MCF 10A (cell line): ENCODE results near the gene KRTAP12-3. TPM values are rescaled to one million over a fixed set of nuclear protein-coding genes. Genes with fewer than 3 reads are reported as not detected.
"Not testable (repeated sequence)": the region's sequence is repeated elsewhere in the genome, so short reads cannot be mapped to it uniquely, and the experiment has no call there.

Source experiments
- BruUV-seq: library from RNA; stranded (reverse); fragments of 400-500 nt; replicated peaks from 2 replicates; lab custom pipeline; 2021; lab: Mats Ljungman, UMichigan
- CTCF ChIA-PET: fragments of 300-600 bp; sonication (Branson Sonifier 250); formaldehyde crosslinking; extraction: SDS; loops from one replicate; lab custom pipeline; 2021; ENCODE audit warnings: antibody characterized with exemption, inconsistent platforms; lab: Yijun Ruan, JAX
- POLR2A ChIA-PET: fragments of 300-600, 350-650 bp; sonication (Branson Sonifier 250); formaldehyde crosslinking; extraction: SDS; loops from one replicate; lab custom pipeline; 2020; ENCODE audit warnings: antibody characterized with exemption, inconsistent platforms; lab: Yijun Ruan, JAX
- DNase-seq: peaks from one replicate; pipeline ENCODE4 v3.0.0-alpha.2; 2018; ENCODE audit not compliant: unreplicated experiment
- H3K27ac Mint-ChIP-seq: one replicate; pipeline ENCODE4 v1.8.0; 2022; ENCODE audit warnings: mild to moderate bottlenecking, low read depth, mixed read lengths; ENCODE audit not compliant: unreplicated experiment
- H3K27me3 Mint-ChIP-seq: one replicate; pipeline ENCODE4 v1.8.0; 2022; ENCODE audit warnings: mixed read lengths; ENCODE audit not compliant: insufficient read depth, unreplicated experiment
- H3K36me3 Mint-ChIP-seq: one replicate; pipeline ENCODE4 v1.8.0; 2022; ENCODE audit warnings: mild to moderate bottlenecking, moderate library complexity, mixed read lengths; ENCODE audit not compliant: insufficient read depth, unreplicated experiment
- H3K4me1 Mint-ChIP-seq: one replicate; pipeline ENCODE4 v1.8.0; 2022; ENCODE audit warnings: mixed read lengths; ENCODE audit not compliant: insufficient read depth, unreplicated experiment
- H3K4me3 Mint-ChIP-seq: one replicate; pipeline ENCODE4 v1.8.0; 2022; ENCODE audit warnings: mild to moderate bottlenecking, moderate library complexity, mixed read lengths; ENCODE audit not compliant: unreplicated experiment
- H3K9me3 Mint-ChIP-seq: one replicate; pipeline ENCODE4 v1.8.0; 2022; ENCODE audit warnings: mixed read lengths; ENCODE audit not compliant: unreplicated experiment
- intact Hi-C: fragments of 100-400 bp; cut with micrococcal nuclease; formaldehyde crosslinking; loops from 2 replicates; pipeline ENCODE4 v1.14.1; 2022
- total RNA-seq: library from RNA; stranded (reverse); gene quantifications from 2 replicates; pipeline ENCODE4 v1.2.3, GENCODE V29; 2022
- TF ChIP-seq, protein P1 (sequence below): fragments of 200-600 bp; IDR thresholded peaks from one replicate; pipeline ENCODE4 v1.8.0; 2022; ENCODE audit warnings: antibody characterized with exemption, mild to moderate bottlenecking; ENCODE audit not compliant: unreplicated experiment

KRTAP12-3 gene
- total RNA-seq, 1 experiment from 2014 or later: not detected

DNA sequence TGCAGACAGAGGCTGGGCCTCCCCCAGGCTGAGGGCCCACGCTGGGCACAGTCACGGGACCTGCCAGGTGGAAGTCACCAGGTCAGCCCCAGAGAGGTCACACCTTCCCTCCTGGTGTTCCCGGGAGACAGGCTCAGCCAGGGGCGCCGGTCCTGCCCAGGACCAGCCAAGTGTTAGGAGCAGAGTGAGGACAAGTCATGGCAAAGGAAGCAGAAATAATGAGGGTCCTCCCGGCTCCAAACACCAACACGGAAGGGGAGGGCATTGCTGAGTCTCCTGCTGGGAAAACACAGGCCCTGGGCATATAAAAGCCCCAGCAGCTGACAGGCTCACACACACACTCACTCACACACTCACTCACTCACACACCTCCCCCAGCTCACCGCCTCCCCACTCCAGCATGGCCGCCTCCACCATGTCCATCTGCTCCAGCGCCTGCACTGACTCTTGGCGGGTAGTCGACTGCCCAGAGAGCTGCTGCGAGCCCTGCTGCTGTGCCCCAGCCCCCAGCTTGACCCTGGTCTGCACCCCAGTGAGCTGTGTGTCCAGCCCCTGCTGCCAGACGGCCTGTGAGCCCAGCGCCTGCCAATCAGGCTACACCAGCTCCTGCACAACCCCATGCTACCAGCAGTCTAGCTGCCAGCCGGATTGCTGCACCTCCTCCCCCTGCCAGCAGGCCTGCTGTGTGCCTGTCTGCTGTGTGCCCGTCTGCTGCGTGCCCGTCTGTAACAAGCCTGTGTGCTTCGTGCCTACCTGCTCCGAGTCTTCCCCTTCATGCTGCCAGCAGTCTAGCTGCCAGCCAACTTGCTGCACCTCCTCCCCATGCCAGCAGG is 20.5 kb upstream of the KRTAP12-3 start, which contains the start of gene KRTAP10-10:
Gene KRTAP10-10 (plus strand): TSS at position 339 of the 833 bp plus-strand sequence. CDS start 62 bp downstream, at position 401.
- Mint-ChIP-seq H3K27me3 (peaks cover 63% of the 10 kb centered on the region), H3K27ac (no peak within 1 kb of the TSS), H3K4me1 (no peaks in the 10 kb centered on the region), H3K4me3 (no peak within 1 kb of the TSS), H3K9me3 (peaks cover 28% of the 10 kb centered on the region), H3K36me3 (no peaks in the 10 kb centered on the region)
- no peak for DNase-seq
- intact Hi-C loops: no loop called here
- BruUV-seq: no TSS peak
- ChIA-PET POLR2A (no interaction called here), CTCF (no interaction called here)
- TF ChIP-seq, protein P1, sequence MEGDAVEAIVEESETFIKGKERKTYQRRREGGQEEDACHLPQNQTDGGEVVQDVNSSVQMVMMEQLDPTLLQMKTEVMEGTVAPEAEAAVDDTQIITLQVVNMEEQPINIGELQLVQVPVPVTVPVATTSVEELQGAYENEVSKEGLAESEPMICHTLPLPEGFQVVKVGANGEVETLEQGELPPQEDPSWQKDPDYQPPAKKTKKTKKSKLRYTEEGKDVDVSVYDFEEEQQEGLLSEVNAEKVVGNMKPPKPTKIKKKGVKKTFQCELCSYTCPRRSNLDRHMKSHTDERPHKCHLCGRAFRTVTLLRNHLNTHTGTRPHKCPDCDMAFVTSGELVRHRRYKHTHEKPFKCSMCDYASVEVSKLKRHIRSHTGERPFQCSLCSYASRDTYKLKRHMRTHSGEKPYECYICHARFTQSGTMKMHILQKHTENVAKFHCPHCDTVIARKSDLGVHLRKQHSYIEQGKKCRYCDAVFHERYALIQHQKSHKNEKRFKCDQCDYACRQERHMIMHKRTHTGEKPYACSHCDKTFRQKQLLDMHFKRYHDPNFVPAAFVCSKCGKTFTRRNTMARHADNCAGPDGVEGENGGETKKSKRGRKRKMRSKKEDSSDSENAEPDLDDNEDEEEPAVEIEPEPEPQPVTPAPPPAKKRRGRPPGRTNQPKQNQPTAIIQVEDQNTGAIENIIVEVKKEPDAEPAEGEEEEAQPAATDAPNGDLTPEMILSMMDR: no peak

DNA sequence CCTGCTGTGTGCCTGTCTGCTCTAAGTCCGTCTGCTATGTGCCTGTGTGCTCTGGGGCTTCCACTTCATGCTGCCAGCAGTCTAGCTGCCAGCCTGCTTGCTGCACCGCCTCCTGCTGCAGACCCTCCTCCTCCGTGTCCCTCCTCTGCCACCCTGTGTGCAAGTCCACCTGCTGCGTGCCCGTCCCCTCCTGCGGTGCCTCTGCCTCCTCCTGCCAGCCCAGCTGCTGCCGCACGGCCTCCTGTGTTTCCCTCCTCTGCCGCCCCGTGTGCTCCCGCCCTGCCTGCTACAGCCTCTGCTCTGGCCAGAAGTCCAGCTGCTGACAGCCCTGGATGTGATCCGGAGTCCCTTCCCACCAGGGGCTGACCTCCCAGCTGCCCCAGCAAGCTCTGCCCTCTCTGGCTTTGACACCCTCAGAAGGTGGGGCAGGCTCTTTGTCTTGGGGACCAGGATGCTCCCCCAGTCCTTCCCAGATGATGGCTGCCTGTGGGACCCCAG is 19.8 kb upstream of the KRTAP12-3 start:
- H3K27ac Mint-ChIP-seq, intact Hi-C loops, BruUV-seq, DNase-seq, CTCF ChIA-PET, POLR2A ChIA-PET, H3K36me3 Mint-ChIP-seq, H3K4me1 Mint-ChIP-seq, H3K4me3 Mint-ChIP-seq: not testable (repeated sequence)
- Mint-ChIP-seq H3K9me3 (peaks cover 31% of the 10 kb centered on the region), H3K27me3 (peaks cover 63% of the 10 kb centered on the region)

DNA sequence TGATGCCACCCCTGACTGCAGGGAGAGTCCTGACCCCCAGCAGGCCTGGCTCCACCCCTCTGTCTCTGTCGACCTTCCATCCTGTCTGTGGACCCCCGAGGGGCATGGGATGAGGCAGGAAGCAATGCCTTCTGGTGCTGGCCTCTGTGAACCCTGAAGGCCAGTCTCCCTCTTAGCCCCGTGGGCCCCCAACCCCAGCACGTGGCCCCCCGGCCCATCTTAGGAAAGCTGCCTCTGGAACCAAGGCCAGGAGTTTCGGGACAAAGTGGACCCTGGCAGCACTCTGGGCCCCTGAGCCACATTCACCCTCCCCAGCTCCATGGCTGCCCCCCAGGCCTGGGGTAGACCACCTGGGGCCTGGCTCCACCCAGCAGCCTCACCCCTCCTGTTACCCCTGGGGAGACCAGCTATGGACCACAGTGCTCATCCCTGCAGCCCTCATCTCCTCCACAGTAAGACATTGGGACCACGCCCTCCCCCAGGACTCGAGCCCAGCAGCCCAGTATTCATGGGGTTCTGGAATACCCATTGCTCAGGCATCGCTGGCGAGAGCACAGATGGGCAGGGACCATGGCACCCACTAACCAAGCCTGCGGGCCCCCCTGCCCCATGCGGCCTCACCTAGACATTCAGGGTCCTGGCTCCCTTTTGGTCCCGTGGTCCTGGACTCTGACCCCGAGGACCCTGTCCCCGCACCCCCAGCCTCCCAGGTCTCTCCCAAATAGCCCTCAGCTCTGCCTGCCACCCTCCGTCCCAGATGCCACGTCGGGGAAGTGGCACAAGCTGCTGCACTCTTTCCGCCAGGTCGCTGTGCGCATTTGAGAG is 19.0 kb upstream of the KRTAP12-3 start:
- DNase-seq, H3K4me1 Mint-ChIP-seq, H3K4me3 Mint-ChIP-seq, intact Hi-C loops, POLR2A ChIA-PET, H3K27ac Mint-ChIP-seq, H3K36me3 Mint-ChIP-seq, BruUV-seq, CTCF ChIA-PET: not testable (repeated sequence)
- Mint-ChIP-seq H3K27me3 (peaks cover 57% of the 10 kb centered on the region), H3K9me3 (peaks cover 25% of the 10 kb centered on the region)

DNA sequence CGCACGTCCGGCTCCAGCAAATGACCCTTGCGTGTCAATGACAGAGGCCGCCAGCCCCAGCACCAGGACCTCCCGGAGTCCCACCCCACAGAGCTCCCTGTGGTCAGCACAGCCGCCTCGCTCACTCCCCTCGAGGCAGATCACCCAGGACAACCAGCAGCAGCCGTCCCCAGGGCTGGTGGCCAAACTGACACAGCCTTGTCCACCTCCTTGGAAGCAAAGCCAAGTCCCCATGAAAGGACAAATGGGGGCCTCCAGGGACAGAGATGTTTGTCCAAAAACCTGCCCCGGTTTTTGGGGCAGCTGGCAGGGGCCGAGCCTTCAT is 18.4 kb upstream of the KRTAP12-3 start:
- no TSS peak for BruUV-seq
- POLR2A ChIA-PET: no interaction called here
- intact Hi-C loops: no loop called here
- H3K27me3 Mint-ChIP-seq: peaks cover 51% of the 10 kb centered on the region
- H3K4me3 Mint-ChIP-seq: no peak overlapping the region
- H3K4me1 Mint-ChIP-seq: no peaks in the 10 kb centered on the region
- peaks cover 26% of the 10 kb centered on the region for H3K9me3 Mint-ChIP-seq
- no peaks in the 10 kb centered on the region for H3K36me3 Mint-ChIP-seq
- TF ChIP-seq, protein P1: no peak
- H3K27ac Mint-ChIP-seq: no peak overlapping the region
- no peak for DNase-seq
- CTCF ChIA-PET: no interaction called here
